Upper lobe of left lung (tissue), 4 donors: ENCODE data around the gene ZSWIM1.

ENCODE experiments used
- CTCF ChIP-seq, 6 experiments: fragments of 450-650 bp in 4 of 6; fragments of 200-600 bp in 2 of 6; sonication (generic) in 2 of 6; IDR thresholded peaks; one replicate each; pipeline ENCODE4 v1.5.1; 2016 to 2019; ENCODE audit warnings: antibody characterized with exemption in 6 of 6
- EP300 ChIP-seq, 4 donors: sonication (generic); formaldehyde crosslinking; IDR thresholded peaks; one replicate each; pipeline ENCODE4 v1.5.1; 2017; ENCODE audit warnings: antibody characterized with exemption in 4 of 4, control low read depth in 2 of 4
- POLR2A ChIP-seq, 4 donors: fragments of 450-650 bp; IDR thresholded peaks; one replicate each; pipeline ENCODE4 v1.5.1; 2016 to 2017; ENCODE audit warnings: antibody characterized with exemption in 4 of 4, mild to moderate bottlenecking in 2 of 4
- POLR2AphosphoS5 ChIP-seq, 2 donors: sonication (generic); formaldehyde crosslinking; IDR thresholded peaks; one replicate each; pipeline ENCODE4 v1.5.1; 2017; ENCODE audit warnings: antibody characterized with exemption in 2 of 2

GRCh38 chr20:45859916-45860315 is 21.1 kb upstream of the ZSWIM1 start:
- no peak for TF ChIP-seq CTCF (IDR thresholded peaks at IDR 0.05)
- no peak for TF ChIP-seq POLR2A (IDR thresholded peaks at IDR 0.05)
- no peak for TF ChIP-seq POLR2AphosphoS5 (IDR thresholded peaks at IDR 0.05)
- no peak for TF ChIP-seq EP300 (IDR thresholded peaks at IDR 0.05)
